ENCODE results near the gene SNRK. TPM values are rescaled to one million over a fixed set of nuclear protein-coding genes. Genes with fewer than 3 reads are reported as not detected.

The SNRK gene
- total and polyA plus RNA-seq, 9 of the 15 experiments (the other 6 are each of a cell fraction or from before 2014, with no cell fraction given) = 1.7 to 12.3 (median 7.3) TPM

DNA sequence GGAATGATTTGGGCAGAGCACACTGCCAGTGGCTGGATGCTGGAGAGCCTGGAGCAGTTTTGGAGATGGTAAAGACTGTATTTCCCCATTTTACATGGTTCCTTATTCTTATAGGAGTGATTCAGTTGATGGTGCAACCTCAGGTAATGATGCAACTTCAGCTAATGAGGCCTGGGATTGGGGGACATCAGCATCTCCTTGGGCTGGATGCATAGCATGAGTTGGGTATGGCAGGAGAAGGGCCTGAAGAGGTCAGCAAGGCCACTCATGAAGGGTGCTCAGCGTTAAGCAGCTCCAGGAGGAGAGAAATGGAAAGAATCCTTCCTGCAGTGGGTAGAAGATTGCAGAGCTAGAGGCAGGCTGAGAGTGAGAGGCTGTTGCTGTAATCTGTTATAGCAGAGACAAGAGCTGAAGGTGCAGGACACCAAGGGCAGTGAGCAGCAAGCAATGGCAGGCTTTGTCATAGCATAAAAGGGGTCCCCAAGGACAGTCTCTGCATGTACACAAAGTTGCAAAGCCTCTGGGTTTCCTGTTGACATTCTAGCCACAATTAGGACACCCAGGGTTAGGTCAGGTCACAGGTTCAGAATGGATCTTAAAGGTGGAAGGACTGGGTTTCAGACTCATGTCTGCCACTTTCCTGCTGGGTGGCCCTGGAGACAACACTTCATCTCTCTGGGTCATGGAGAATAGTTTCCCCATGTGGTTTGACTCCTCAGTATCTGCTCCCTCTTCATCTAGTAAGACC is 29.5 kb upstream of the SNRK start (continued):
- peak; percentile 37; the same call in 1 of the 2 replicates for TF ChIP-seq ATF7 (IDR thresholded peaks at IDR 0.05)
- peak; percentile 77 for TF ChIP-seq CEBPB (tag; IDR thresholded peaks at IDR 0.05)
- peak; percentile 66 to 71; a peak in 2 of 4 replicates for TF ChIP-seq TRIM24 (IDR thresholded peaks at IDR 0.05)
- TF ChIP-seq, protein P1, sequence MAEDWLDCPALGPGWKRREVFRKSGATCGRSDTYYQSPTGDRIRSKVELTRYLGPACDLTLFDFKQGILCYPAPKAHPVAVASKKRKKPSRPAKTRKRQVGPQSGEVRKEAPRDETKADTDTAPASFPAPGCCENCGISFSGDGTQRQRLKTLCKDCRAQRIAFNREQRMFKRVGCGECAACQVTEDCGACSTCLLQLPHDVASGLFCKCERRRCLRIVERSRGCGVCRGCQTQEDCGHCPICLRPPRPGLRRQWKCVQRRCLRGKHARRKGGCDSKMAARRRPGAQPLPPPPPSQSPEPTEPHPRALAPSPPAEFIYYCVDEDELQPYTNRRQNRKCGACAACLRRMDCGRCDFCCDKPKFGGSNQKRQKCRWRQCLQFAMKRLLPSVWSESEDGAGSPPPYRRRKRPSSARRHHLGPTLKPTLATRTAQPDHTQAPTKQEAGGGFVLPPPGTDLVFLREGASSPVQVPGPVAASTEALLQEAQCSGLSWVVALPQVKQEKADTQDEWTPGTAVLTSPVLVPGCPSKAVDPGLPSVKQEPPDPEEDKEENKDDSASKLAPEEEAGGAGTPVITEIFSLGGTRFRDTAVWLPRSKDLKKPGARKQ (CRISPR knock-in tag; IDR thresholded peaks at IDR 0.05) = no peak
- no peak for TF ChIP-seq ZNF274 (IDR thresholded peaks at IDR 0.05; ENCODE audit: borderline replicate concordance, low read depth, low read length)
- TF ChIP-seq ZBTB17 (CRISPR knock-in tag; IDR thresholded peaks at IDR 0.05) = no peak

DNA sequence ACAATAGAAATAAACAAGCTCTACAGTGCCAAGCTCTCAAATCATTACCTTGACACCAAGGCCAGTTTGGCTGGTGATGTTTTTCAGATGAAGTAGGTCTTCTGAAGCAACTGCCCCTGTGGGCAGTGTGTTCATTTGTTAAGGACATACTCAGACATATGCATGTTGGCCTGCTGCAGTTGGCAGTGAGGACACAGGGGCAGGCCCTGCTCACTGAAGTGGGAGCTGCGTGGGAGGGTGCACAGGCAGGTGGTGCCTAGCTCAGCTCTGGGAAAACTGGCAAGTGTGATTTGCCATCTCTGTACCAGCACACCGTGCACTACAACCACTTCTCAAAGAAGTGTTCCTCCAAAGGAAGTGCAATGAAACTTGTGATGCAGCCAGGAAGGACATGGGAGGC is 28.5 kb upstream of the SNRK start:
- no peak overlapping the region for H3K4me3 ChIP-seq
- no peak overlapping the region for H2AFZ ChIP-seq (ENCODE audit: low read depth, low read length)
- TF ChIP-seq, protein P2, sequence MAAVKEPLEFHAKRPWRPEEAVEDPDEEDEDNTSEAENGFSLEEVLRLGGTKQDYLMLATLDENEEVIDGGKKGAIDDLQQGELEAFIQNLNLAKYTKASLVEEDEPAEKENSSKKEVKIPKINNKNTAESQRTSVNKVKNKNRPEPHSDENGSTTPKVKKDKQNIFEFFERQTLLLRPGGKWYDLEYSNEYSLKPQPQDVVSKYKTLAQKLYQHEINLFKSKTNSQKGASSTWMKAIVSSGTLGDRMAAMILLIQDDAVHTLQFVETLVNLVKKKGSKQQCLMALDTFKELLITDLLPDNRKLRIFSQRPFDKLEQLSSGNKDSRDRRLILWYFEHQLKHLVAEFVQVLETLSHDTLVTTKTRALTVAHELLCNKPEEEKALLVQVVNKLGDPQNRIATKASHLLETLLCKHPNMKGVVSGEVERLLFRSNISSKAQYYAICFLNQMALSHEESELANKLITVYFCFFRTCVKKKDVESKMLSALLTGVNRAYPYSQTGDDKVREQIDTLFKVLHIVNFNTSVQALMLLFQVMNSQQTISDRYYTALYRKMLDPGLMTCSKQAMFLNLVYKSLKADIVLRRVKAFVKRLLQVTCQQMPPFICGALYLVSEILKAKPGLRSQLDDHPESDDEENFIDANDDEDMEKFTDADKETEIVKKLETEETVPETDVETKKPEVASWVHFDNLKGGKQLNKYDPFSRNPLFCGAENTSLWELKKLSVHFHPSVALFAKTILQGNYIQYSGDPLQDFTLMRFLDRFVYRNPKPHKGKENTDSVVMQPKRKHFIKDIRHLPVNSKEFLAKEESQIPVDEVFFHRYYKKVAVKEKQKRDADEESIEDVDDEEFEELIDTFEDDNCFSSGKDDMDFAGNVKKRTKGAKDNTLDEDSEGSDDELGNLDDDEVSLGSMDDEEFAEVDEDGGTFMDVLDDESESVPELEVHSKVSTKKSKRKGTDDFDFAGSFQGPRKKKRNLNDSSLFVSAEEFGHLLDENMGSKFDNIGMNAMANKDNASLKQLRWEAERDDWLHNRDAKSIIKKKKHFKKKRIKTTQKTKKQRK (IDR thresholded peaks at IDR 0.05; ENCODE audit: borderline replicate concordance, low read depth, low read length) = no peak
- TF ChIP-seq ZC3H11A (IDR thresholded peaks at IDR 0.05; ENCODE audit: low read depth, low read length) = no peak
- TF ChIP-seq, protein P3, sequence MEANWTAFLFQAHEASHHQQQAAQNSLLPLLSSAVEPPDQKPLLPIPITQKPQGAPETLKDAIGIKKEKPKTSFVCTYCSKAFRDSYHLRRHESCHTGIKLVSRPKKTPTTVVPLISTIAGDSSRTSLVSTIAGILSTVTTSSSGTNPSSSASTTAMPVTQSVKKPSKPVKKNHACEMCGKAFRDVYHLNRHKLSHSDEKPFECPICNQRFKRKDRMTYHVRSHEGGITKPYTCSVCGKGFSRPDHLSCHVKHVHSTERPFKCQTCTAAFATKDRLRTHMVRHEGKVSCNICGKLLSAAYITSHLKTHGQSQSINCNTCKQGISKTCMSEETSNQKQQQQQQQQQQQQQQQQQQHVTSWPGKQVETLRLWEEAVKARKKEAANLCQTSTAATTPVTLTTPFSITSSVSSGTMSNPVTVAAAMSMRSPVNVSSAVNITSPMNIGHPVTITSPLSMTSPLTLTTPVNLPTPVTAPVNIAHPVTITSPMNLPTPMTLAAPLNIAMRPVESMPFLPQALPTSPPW (CRISPR knock-in tag; IDR thresholded peaks at IDR 0.05) = no peak
- no peak for TF ChIP-seq ZNF165 (CRISPR knock-in tag; IDR thresholded peaks at IDR 0.05; ENCODE audit: borderline replicate concordance)
- TF ChIP-seq, protein P4, sequence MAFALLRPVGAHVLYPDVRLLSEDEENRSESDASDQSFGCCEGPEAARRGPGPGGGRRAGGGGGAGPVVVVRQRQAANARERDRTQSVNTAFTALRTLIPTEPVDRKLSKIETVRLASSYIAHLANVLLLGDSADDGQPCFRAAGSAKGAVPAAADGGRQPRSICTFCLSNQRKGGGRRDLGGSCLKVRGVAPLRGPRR (CRISPR knock-in tag; IDR thresholded peaks at IDR 0.05) = no peak
- no peak overlapping the region for H3K4me2 ChIP-seq (ENCODE audit: insufficient read depth, low read length)
- no peak for FAIRE-seq
- ATAC-seq = no peak
- CTCF ChIA-PET (ENCODE audit: low intra/inter-chr PET ratio) = no interaction called here
- intact Hi-C loops (cut with micrococcal nuclease) = no loop called here
- DNase-seq (ENCODE audit: extremely low read depth in 1 of 4, low spot score in 3 of 4) = no peak
- in situ Hi-C loops (cut with MboI) = no loop called here
- H4K20me1 ChIP-seq (replicated peaks; ENCODE audit: control insufficient read depth, insufficient read depth, low read length) = no peaks in the 10 kb centered on the region
- no TSS peak for BruUV-seq (replicated peaks)
- H3K36me3 ChIP-seq (ENCODE audit: control insufficient read depth, insufficient read depth, low read length) = no peaks in the 10 kb centered on the region
- H3K9me1 ChIP-seq (ENCODE audit: control insufficient read depth, insufficient read depth, low read length) = no peaks in the 10 kb centered on the region
- H3K4me1 ChIP-seq (replicated peaks in 1 of 2; ENCODE audit: control insufficient read depth in 2 of 2, insufficient read depth in 2 of 2, low read length in 2 of 2) = peaks cover 0 to 13% of the 10 kb centered on the region in 2 experiments; a peak in 3 of 5 replicates
- no peak overlapping the region for H3K27ac ChIP-seq (ENCODE audit: extremely low read depth, low read depth, low read length)
- H3K9me3 ChIP-seq (replicated peaks; ENCODE audit: control insufficient read depth, insufficient read depth, low read depth, low read length) = no peaks in the 10 kb centered on the region
- H3K79me2 ChIP-seq (ENCODE audit: control insufficient read depth, insufficient read depth, low read length) = no peaks in the 10 kb centered on the region
- peaks cover 2 to 33% of the 10 kb centered on the region in 2 experiments; a peak in 4 of 5 replicates for H3K27me3 ChIP-seq (ENCODE audit: control insufficient read depth in 2 of 2, insufficient read depth in 2 of 2, low read length in 2 of 2)
- 5% methylated on average over 2 of the region's 2 CpGs for WGBS (ENCODE audit: insufficient coverage, low coverage, missing lambda C conversion rate)
- H3K9ac ChIP-seq (ENCODE audit: insufficient read depth in 1 of 2, low read depth in 2 of 2, low read length in 2 of 2) = no peak overlapping the region
- POLR2A ChIA-PET = interaction anchor here (1.0 to 1.4 kb wide), 3 partner anchors 11 to 20 kb away, joined by 4 to 8 read pairs (median 4); no protein-coding TSS in a partner anchor

Data from K562 (cell line).